NOMO-1 treated with dmso at 0.1 percent for 144 hours (cell line): Measurements from ENCODE around the gene SEC14L3.
A peak's percentile ranks its signal among the peaks of the same experiment; 100 is the strongest.

Experiments
- DNase-seq: peaks from one replicate; lab custom pipeline; 2025; ENCODE audit not compliant: unreplicated experiment; lab: John Stamatoyannopoulos, UW

SEC14L3 gene

DNA sequence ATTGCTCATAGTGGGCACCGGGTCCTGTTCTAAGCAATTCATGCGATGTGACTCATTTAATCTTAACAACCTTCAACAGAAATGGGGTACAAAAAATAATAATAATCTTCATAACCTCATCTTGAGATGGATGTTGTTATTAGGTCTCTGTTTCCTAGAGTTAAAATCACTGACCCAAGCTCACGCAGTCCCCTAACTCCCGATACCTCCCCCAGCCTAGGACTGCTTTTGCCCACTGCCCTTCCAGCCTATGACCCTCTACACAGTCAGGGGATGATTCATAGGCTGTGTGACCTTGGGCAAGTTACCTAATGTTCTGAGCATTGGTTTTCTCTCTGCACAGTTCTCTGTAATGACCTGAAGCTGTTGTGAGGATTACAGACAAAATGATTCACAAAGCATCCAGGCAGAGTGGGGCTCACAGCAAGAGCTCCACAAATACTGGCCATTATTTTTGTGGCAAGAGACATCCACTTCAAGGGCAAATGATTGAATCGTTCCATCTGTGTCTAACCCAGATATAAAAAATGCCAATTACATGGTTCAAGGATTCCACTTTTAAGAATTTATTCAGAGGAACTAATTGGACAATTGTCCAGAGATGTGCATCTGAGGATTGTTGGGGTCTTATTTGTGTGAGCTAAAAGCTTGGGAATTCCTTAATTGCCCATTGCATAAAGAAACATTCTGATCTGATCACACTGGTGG lies 26.2 kb downstream of the SEC14L3 start:
- no peak for DNase-seq

DNA sequence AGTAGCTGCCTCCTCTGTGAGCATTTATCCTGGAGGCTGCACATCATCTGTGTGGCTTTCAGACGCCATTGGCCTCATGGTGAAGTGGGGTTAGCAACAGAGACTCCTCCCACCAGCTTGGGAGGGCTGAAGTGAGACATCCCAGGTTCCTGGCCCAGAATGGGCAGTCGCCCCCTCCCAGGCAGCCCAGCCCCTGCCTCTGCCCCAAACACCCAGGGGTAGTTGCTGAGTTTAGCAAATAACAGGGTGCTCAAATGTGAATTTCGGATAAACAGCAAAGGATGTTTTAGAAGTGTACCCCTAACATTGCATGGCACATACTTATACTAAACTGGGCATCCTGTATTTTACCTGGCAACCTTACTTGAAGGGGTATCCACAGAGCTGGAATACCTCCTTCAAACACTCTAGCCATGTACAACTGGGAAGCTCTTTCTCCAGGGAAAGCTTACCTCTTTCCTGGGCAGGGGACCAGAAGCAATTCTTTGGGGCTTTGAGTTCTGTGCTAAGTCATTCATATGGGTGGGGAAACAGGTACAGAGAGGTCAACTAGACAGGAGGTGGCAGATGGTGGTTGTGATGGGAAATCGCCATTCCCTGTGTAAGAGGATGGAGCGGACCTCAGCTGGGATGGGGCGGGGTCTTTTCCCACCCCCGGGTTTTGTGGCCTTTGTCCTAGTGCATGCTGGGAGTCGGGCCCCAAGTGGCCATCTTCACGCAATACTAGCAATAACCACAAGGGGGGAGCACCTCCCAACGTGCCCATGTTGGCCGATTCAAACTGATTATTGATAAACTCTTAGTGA lies 27.0 kb downstream of the SEC14L3 start:
- peak; percentile 7 for DNase-seq

- DNase-seq, result no peak
Measured at GRCh38 chr22:30441088-30441487, 30.7 kb downstream of the SEC14L3 start.

GRCh38 chr22:30439836-30440235 lies 32.0 kb downstream of the SEC14L3 start:
- no peak for DNase-seq

DNA sequence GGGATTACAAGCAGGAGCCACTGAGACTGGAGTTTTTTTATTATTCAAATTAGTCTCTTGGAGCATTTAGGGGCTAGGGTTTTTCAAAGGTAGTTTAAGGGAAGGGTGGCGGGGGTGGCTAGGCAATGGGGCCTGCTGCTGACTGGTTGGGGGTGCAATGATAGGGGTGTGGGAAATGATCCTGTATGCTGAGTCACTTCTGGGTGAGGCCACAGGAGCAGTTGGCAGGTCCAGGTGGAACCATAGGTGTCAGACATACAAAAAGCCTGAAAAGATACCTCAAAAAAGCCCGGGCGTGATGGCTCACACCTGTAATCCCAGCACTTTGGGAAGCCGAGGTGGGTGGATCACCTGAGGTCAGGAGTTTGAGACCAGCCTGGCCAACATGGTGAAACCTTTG lies 32.6 kb downstream of the SEC14L3 start:
- DNase-seq, result no peak

DNA sequence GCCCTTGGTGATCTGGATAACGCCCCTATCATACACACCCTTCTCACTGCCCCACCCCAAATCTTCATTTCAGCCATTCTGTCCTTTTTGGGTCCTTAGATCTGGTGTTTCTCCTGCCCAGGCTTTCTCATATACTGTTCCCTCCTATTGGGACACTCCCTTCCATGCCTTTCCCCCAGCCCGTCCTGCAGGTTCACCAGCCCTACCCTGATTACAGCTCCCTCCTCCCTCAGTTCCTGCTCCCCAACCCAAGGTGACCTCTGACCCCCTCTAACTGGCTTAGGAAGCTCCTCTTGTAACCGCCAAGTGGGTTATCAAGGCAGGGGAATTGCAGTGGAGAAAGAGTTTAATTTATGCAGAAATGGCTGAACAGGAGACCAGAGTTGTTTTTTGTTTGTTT lies 33.3 kb downstream of the SEC14L3 start:
- DNase-seq, result no peak

GRCh38 chr22:30436196-30436595 lies 35.6 kb downstream of the SEC14L3 start:
- DNase-seq, result no peak

- no peak for DNase-seq
Measured at GRCh38 chr22:30435674-30436126, 36.1 kb downstream of the SEC14L3 start.

GRCh38 chr22:30434843-30435242 lies 37.0 kb downstream of the SEC14L3 start:
- DNase-seq, result no peak

DNA sequence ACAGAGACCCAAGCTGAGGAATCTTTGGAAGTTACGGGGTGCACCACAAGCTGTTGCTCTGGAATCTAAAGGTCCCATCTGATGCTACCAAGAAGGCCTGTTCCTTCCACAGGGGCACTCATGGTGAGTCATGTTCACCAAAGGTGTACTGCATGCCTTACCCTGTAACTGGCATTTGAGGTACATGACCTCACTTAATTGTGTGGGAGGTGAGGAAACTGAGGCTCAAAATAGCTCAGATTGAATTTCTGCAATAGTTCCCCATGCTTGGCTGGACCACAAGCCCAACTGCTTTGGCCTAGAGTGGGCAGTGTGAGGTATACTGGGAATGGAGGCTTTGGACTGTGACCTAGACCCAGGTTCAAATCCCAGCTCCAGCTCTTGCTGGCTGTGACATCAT lies 38.0 kb downstream of the SEC14L3 start:
- no peak for DNase-seq

DNA sequence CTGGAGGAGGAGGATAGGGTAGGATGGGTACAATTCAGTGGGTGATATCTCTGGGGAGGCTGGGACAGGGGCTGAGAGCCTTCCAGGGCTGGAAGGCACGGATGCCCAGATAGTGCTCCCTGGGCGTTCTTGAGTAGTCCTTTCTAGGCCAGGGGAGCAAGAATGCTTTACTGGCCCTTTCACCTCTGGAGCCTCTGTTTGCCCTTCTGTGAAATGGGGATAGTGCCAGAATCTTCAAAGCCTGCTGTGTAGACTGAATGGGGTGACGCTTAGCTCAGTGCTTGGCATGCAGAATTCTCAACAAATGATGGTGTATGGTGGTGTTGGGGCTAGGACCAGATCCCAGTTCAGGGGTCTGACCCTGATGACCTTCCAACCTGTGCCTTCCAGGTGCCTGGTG lies 38.6 kb downstream of the SEC14L3 start:
- DNase-seq, result no peak

DNA sequence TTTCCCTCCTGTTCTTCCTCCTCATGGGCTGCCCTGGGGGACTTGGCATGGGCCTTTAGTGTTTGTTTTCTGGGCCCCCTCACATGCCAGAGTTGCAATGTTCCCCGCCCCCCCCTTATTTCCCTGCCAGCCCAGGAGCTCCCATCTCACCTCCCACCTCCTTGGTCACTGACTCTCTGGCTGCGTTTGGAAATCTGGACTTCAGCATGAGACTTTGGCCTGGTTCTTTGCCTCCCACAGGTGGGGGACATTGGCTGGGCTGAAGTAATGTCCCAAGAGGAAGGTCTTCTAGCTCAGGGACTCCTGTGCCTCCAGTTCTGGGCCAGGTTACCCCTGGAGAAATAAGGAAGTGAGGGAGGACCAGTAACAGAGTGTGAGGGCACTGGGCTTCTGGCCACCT lies 39.3 kb downstream of the SEC14L3 start:
- DNase-seq, result no peak

GRCh38 chr22:30432096-30432495 lies 39.7 kb downstream of the SEC14L3 start:
- DNase-seq, result no peak

GRCh38 chr22:30430933-30431332 lies 40.9 kb downstream of the SEC14L3 start:
- no peak for DNase-seq

DNA sequence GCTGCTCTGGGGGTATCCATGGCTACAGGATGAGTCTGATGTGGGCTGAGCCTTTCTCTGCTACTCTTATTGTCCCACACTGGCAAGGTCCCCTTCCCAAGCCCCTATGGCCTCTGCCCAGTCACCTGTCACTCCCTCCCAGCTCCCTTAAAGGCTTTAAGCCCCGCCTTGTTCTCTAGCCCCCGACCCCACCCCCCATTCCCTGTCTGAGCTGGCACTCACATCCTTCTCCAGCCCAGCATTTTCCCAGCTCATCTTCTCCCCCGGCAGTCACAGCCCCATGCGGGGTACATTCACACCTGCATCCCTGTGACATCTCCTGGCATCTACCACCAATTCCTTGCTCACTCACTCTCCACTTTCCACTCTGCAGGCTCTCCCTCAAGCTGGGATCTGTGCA lies 41.9 kb downstream of the SEC14L3 start:
- no peak for DNase-seq

DNA sequence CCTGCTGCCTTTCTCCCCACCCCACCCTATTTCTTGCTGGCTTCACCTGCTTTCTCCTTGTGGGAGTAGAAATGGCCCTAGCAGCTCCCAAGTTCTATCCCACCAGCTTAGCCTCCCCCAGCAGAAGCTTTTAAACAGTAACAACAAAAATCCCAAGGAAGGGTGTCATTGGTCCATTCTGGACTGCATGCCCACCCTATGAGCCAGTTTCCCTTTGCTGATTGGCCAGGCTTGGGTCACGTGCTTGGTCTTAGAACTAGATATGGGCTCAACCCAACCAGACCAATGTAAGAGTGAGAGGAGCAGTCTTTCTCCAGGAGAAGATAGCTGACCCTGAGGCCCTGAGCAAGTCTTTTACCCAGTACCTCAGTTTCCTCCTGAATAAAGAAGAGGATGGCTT lies 43.9 kb downstream of the SEC14L3 start:
- DNase-seq, result no peak

GRCh38 chr22:30426388-30427353 lies 45.1 kb downstream of the SEC14L3 start:
- peak; percentile 42 for DNase-seq

DNA sequence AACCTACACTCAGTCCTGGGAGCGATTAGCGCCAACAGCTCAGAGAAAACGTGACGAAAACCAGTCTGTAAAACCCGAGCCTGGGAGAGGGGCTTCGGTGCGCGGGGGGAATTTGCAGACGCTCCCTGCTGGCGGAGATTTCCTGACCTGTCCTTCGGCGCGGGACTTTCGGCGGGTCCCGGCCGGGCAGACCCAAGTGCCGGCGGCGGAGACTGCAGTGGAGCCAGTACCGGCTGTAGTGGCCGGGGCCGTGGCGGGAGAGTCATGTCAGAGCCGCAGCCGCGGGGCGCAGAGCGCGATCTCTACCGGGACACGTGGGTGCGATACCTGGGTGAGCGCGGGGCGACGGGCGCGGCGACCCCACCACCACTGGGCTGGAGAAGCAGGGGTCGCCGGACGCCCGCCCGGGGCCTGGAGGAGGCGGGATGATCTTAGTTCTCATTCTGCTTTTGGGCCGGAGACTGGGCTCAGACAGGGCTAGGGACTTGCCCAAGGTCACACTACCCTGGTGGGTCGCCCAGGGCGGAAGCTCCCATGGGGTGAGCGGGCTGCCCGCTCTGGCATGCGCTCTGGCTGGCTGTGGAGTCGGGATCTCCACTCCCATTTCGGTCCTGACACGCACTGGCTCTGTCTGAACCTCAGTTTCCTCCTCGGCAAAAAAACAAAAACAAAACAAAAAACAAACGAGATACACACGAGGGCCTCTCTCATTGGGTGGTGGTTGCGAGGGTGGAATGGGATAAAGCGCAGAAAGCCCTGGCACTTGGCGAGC lies 46.0 kb downstream of the SEC14L3 start, which contains the start of gene MTFP1:
TSS of gene MTFP1 (plus strand) at position 153 of the 772 bp plus-strand sequence. CDS start at position 265, 112 bp downstream.
- DNase-seq, result no peak

- no peak for DNase-seq
Measured at GRCh38 chr22:30425327-30425615, 46.5 kb downstream of the SEC14L3 start.

GRCh38 chr22:30424534-30425326 lies 47.1 kb downstream of the SEC14L3 start:
- no peak for DNase-seq
